Transverse colon (tissue), 3 donors: ENCODE measurements around the gene IMMP2L.

Source experiments
- CTCF ChIP-seq, 5 experiments: fragments of 200-600 bp in 3 of 5; fragments of 450-650 bp in 2 of 5; sonication (generic) in 3 of 5; IDR thresholded peaks; 1 replicate in 2 of 5; 2 replicates in 3 of 5; pipeline ENCODE4 v1.5.1; 2016 to 2017; ENCODE audit warnings: antibody characterized with exemption in 5 of 5, inconsistent platforms in 3 of 5, mild to moderate bottlenecking in 2 of 5, moderate library complexity in 1 of 5
- POLR2A ChIP-seq: fragments of 450-650 bp; IDR thresholded peaks from one replicate; pipeline ENCODE4 v1.6.1; 2016; ENCODE audit warnings: antibody characterized with exemption, mild to moderate bottlenecking, moderate library complexity

- TF ChIP-seq POLR2A: no peak
- TF ChIP-seq CTCF (IDR thresholded peaks at IDR 0.05): no peak
Observed at GRCh38 chr7:111513566-111513965, 48.7 kb downstream of the IMMP2L start.
